HEK293 (cell line): Measurements from ENCODE around the gene TSC2.

Source experiments
- PRDM1 ChIP-seq: fragments of 450-650 bp; formaldehyde crosslinking; IDR thresholded peaks from 2 replicates; pipeline ENCODE4; 2016; ENCODE audit warnings: missing biosample characterization, missing genetic modification characterization
- SP7 ChIP-seq: fragments of 450-650 bp; formaldehyde crosslinking; IDR thresholded peaks from 2 replicates; pipeline ENCODE4 v1.5.1; 2016; ENCODE audit warnings: missing biosample characterization, missing genetic modification characterization
- ZBTB1 ChIP-seq: fragments of 450-650 bp; formaldehyde crosslinking; IDR thresholded peaks from 2 replicates; pipeline ENCODE4 v1.5.1; 2016; ENCODE audit warnings: missing biosample characterization, missing genetic modification characterization
- ZBTB17 ChIP-seq: fragments of 450-650 bp; formaldehyde crosslinking; IDR thresholded peaks from 2 replicates; pipeline ENCODE4 v1.5.1; 2016; ENCODE audit warnings: missing biosample characterization, missing genetic modification characterization
- ZBTB20 ChIP-seq: fragments of 450-650 bp; formaldehyde crosslinking; IDR thresholded peaks from 2 replicates; pipeline ENCODE4 v1.5.1; 2016; ENCODE audit warnings: missing biosample characterization, missing genetic modification characterization
- ZNF121 ChIP-seq: fragments of 450-650 bp; formaldehyde crosslinking; IDR thresholded peaks from 2 replicates; pipeline ENCODE4 v1.5.1; 2016; ENCODE audit warnings: missing biosample characterization, missing genetic modification characterization
- ZNF37A ChIP-seq: fragments of 450-650 bp; IDR thresholded peaks from 2 replicates; pipeline ENCODE4 v1.5.1; 2018; ENCODE audit warnings: missing biosample characterization, missing genetic modification characterization
- TF ChIP-seq, protein P1 (sequence below): fragments of 450-650 bp; formaldehyde crosslinking; IDR thresholded peaks from 2 replicates; pipeline ENCODE4 v1.5.1; 2016; ENCODE audit warnings: missing biosample characterization, missing genetic modification characterization
- TF ChIP-seq, protein P2 (sequence below): IDR thresholded peaks from 2 replicates; pipeline ENCODE4 v1.6.1; 2011; ENCODE audit warnings: mild to moderate bottlenecking, low read depth, low read length, borderline replicate concordance

DNA sequence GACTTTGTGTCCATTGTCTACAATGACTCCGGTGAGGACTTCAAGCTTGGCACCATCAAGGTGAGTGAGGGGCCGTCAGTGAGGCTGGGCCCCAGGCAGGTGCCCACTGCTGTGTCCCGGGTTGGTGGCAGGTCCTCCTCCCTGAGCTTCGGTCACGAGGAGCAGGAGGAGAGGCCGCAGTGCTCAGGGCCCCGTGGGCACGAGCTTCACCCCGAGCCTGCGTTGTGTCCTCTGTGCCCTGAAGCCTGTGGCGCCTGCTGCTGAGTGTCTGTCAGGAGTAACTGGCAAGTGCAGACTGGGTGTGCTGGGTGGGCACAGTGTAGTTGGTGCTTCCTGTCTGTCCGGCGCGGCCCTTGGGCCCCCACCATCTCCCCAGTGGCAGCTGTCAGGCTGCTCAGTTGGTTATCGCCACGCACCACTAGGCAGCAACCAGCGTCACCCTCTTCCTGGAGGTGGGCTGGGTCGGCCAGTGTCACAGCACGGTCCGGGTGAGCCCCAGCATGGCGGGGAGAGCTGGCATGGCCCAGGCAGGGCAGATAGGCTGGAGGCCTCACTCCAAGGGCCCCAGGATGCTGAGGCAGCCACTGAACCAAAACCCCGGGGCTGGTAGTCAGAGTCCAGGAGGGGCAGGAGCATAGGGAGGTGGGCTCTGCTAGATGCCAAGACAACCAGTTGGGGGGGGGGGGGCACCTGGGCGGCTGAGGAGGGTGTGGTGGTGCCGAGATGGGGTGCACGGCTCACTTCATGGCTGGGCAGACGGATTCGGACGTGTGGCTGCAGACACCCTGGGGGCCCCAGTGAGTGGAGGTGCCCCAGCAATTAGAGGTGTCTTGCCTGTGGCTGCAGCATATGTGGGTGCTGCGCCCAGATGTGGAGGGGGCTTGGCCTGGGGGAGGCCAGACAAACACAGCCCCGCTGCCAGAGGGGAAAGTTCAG, 39.3 kb downstream of the TSC2 start:
- TF ChIP-seq ZNF37A (tag by site-specific recombination) (no peak), PRDM1 (tag by site-specific recombination) (no peak), ZNF121 (no peak), ZBTB1 (no peak), SP7 (tag by site-specific recombination) (no peak), ZBTB17 (no peak), ZBTB20 (tag by site-specific recombination) (no peak)
- TF ChIP-seq, protein P1, sequence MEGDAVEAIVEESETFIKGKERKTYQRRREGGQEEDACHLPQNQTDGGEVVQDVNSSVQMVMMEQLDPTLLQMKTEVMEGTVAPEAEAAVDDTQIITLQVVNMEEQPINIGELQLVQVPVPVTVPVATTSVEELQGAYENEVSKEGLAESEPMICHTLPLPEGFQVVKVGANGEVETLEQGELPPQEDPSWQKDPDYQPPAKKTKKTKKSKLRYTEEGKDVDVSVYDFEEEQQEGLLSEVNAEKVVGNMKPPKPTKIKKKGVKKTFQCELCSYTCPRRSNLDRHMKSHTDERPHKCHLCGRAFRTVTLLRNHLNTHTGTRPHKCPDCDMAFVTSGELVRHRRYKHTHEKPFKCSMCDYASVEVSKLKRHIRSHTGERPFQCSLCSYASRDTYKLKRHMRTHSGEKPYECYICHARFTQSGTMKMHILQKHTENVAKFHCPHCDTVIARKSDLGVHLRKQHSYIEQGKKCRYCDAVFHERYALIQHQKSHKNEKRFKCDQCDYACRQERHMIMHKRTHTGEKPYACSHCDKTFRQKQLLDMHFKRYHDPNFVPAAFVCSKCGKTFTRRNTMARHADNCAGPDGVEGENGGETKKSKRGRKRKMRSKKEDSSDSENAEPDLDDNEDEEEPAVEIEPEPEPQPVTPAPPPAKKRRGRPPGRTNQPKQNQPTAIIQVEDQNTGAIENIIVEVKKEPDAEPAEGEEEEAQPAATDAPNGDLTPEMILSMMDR: no peak
- TF ChIP-seq, protein P2, sequence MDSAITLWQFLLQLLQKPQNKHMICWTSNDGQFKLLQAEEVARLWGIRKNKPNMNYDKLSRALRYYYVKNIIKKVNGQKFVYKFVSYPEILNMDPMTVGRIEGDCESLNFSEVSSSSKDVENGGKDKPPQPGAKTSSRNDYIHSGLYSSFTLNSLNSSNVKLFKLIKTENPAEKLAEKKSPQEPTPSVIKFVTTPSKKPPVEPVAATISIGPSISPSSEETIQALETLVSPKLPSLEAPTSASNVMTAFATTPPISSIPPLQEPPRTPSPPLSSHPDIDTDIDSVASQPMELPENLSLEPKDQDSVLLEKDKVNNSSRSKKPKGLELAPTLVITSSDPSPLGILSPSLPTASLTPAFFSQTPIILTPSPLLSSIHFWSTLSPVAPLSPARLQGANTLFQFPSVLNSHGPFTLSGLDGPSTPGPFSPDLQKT: no peak
